ENCODE data around the gene TBC1D16.

DNA sequence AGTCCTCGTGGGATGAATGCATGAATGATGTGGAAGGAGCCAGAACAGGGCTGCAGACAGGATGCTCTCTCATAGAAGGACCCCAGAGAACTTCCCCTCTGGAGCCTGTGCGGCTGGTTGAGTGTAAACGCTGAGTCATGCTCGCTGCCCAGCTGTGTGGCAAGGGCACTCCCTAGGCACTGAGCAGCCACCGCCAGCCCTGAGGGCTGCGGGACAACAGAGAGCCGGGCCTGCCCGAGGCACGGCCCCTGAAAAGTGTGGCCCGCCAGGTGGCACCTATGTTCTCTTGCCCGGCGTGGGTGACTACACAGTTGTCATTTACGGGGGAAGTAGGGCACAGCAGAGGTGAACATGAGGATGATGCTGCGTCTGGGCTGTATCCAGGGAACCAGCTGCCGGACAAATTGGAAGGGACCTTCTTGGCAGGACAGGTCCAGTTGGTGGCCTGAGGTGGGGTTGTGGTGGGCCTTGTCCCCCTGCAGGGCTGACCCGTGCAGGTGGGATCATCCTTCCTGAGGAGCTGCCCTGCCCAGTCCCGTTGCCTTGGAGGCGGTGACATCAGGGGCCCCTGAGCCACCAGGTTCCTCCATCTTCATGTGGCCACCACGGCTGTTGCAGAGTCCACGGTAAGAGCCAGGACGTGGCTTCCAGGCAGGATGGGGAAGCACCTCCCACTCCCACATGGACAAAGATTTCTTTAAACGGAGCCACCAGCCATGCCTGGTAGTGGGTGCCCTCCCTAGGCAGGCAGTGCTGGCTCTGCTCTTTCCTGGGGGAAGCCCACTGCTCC lies 101.6 kb downstream of the TBC1D16 start:
- TF ChIP-seq POLR2AphosphoS5 (IDR thresholded peaks at IDR 0.05; ENCODE audit: low read length) (no peak), RFX5 (IDR thresholded peaks at IDR 0.05; ENCODE audit: low read depth, low read length) (no peak), RUNX3 (IDR thresholded peaks at IDR 0.05; ENCODE audit: low read length) (no peak), NRF1 (conservative IDR thresholded peaks at IDR 0.05; ENCODE audit: low read depth, low read length) (no peak), FOS (IDR thresholded peaks at IDR 0.05; ENCODE audit: borderline replicate concordance, extremely low read depth, insufficient read length) (no peak), CHD2 (IDR thresholded peaks at IDR 0.05; ENCODE audit: borderline replicate concordance, low read depth, low read length) (no peak)
- TF ChIP-seq, protein P1, sequence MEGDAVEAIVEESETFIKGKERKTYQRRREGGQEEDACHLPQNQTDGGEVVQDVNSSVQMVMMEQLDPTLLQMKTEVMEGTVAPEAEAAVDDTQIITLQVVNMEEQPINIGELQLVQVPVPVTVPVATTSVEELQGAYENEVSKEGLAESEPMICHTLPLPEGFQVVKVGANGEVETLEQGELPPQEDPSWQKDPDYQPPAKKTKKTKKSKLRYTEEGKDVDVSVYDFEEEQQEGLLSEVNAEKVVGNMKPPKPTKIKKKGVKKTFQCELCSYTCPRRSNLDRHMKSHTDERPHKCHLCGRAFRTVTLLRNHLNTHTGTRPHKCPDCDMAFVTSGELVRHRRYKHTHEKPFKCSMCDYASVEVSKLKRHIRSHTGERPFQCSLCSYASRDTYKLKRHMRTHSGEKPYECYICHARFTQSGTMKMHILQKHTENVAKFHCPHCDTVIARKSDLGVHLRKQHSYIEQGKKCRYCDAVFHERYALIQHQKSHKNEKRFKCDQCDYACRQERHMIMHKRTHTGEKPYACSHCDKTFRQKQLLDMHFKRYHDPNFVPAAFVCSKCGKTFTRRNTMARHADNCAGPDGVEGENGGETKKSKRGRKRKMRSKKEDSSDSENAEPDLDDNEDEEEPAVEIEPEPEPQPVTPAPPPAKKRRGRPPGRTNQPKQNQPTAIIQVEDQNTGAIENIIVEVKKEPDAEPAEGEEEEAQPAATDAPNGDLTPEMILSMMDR (IDR thresholded peaks at IDR 0.05 in 2 of 3, conservative IDR thresholded peaks at IDR 0.05 in 1 of 3; ENCODE audit: control insufficient read depth in 2 of 3, extremely low read depth in 1 of 3, insufficient read depth in 1 of 3, low read depth in 3 of 3, low read length in 3 of 3), result no peak

All from GM12878 (cell line).